HL-60 (cell line): ENCODE measurements around the gene MAP7D3.

Experiments
- GABPA ChIP-seq: IDR thresholded peaks from 2 replicates; pipeline ENCODE4 v1.6.1; 2012; ENCODE audit warnings: low read depth
- POLR2AphosphoS5 ChIP-seq: IDR thresholded peaks from 2 replicates; pipeline ENCODE4 v1.6.1; 2012; ENCODE audit warnings: low read depth
- REST ChIP-seq: IDR thresholded peaks from 2 replicates; pipeline ENCODE4 v1.6.1; 2012; ENCODE audit warnings: low read depth; ENCODE audit not compliant: insufficient replicate concordance
- TF ChIP-seq, protein P1 (sequence below): IDR thresholded peaks from one replicate; pipeline ENCODE4 v1.5.1; 2011; ENCODE audit warnings: low read length, control low read depth, inconsistent platforms; ENCODE audit not compliant: insufficient read depth

- TF ChIP-seq, protein P1, sequence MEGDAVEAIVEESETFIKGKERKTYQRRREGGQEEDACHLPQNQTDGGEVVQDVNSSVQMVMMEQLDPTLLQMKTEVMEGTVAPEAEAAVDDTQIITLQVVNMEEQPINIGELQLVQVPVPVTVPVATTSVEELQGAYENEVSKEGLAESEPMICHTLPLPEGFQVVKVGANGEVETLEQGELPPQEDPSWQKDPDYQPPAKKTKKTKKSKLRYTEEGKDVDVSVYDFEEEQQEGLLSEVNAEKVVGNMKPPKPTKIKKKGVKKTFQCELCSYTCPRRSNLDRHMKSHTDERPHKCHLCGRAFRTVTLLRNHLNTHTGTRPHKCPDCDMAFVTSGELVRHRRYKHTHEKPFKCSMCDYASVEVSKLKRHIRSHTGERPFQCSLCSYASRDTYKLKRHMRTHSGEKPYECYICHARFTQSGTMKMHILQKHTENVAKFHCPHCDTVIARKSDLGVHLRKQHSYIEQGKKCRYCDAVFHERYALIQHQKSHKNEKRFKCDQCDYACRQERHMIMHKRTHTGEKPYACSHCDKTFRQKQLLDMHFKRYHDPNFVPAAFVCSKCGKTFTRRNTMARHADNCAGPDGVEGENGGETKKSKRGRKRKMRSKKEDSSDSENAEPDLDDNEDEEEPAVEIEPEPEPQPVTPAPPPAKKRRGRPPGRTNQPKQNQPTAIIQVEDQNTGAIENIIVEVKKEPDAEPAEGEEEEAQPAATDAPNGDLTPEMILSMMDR = no peak
- no peak for TF ChIP-seq POLR2AphosphoS5
- TF ChIP-seq GABPA = no peak
- no peak for TF ChIP-seq REST
Observed at GRCh38 chrX:136182414-136182813, 68.8 kb downstream of the MAP7D3 start.
